Stimulated activated CD4-positive, alpha-beta T cell treated with anti-CD3 and anti-CD28 coated beads, Interleukin-4, amount 100 ng/mL, for 24 hours (primary cell): ENCODE results near the gene CA11.

Experiments
- DNase-seq: peaks from one replicate; pipeline ENCODE4 v3.0.0-alpha.2; 2020

CA11 gene

GRCh38 chr19:48627865-48628314, 18.1 kb downstream of the CA11 start:
- DNase-seq, result no peak

GRCh38 chr19:48627201-48627864, 18.7 kb downstream of the CA11 start:
- DNase-seq, result peak; percentile 33

- DNase-seq, result no peak
Observed at GRCh38 chr19:48625891-48626327, 20.1 kb downstream of the CA11 start.

GRCh38 chr19:48624791-48625723, 20.9 kb downstream of the CA11 start:
- peak; percentile 7 for DNase-seq

- DNase-seq, result peak; percentile 98
Observed at GRCh38 chr19:48624067-48624594, 21.9 kb downstream of the CA11 start.

GRCh38 chr19:48623556-48624066, 22.4 kb downstream of the CA11 start:
- no peak for DNase-seq

- no peak for DNase-seq
Observed at GRCh38 chr19:48619692-48620585, 26.0 kb downstream of the CA11 start.

GRCh38 chr19:48618916-48619691, 26.9 kb downstream of the CA11 start, which contains the start of the genes RPL18 and SPHK2:
Gene RPL18 (minus strand): TSS chr19:48619178. CDS start chr19:48619143, 35 bp downstream.
Gene SPHK2 (plus strand): TSS chr19:48619506. CDS start chr19:48620515, 1,009 bp downstream.
- DNase-seq, result peak; percentile 97

- no peak for DNase-seq
Observed at GRCh38 chr19:48618278-48618915, 27.6 kb downstream of the CA11 start.

GRCh38 chr19:48617146-48617937, 28.6 kb downstream of the CA11 start:
- no peak for DNase-seq

- no peak for DNase-seq
Observed at GRCh38 chr19:48616491-48617056, 29.4 kb downstream of the CA11 start.

- DNase-seq, result no peak
Observed at GRCh38 chr19:48616041-48616436, 29.9 kb downstream of the CA11 start.

- no peak for DNase-seq
Observed at GRCh38 chr19:48615231-48616040, 30.6 kb downstream of the CA11 start.

- no peak for DNase-seq
Observed at GRCh38 chr19:48614436-48615230, 31.4 kb downstream of the CA11 start, which contains the start of gene FAM83E. Gene FAM83E (minus strand): TSS chr19:48615076. CDS start chr19:48613372, 1,704 bp downstream.

GRCh38 chr19:48613852-48614435, 32.0 kb downstream of the CA11 start:
- no peak for DNase-seq

- no peak for DNase-seq
Observed at GRCh38 chr19:48613024-48613851, 32.7 kb downstream of the CA11 start.
